ENCODE data around the gene NR2C2AP. TPM values are rescaled to one million over a fixed set of nuclear protein-coding genes. Genes with fewer than 3 reads are reported as not detected.
A peak's percentile ranks its signal among the peaks of the same experiment; 100 is the strongest.

The NR2C2AP gene
- total RNA-seq, 2 experiments from 2014 or later: 37.8 to 40.0 TPM

DNA sequence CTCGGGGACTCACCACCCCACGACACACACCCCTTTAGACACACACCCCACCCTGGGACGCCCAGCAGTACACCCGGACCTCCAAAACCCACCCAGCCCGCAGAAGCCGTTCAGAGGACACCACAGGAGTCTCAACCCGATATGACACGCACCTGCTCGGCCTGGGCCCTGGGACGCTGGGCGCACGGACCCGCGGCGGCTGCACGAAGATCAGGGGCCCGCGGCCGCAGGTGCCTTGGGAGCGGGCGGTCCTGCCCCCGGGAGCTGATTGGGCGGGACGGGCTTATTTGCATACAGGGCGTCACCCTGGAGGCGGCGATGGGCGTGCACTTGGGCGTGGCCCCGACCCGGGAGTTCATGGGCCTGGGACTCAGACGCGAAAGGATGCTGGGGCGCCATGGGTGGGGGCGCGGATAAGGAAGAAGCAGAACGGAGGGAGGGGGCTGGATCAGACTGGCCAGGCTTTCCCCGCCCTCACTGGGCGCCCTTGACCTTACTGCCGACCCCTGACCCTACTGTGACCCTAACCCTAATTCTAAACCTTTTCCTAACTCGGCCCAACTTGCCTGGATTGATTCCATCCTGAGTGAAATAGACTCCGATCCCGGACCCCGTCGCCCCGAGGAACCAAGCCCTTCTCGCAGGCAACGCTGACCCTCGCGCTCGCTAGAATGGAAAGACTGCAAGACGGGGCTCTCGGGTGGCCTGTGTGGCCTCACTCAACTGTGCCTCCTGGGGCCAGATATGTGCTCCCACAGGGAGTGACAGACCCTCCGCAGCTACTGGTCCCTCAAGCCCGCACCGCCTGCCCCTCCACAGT lies 33.0 kb downstream of the NR2C2AP start, which contains the start of gene MEF2B:
Gene MEF2B (minus strand): TSS at position 211 of the 820 bp plus-strand sequence. CDS start 19,528 bp downstream, outside the sequence.
- DNase-seq (peak; percentile 87), ATAC-seq (peak; percentile 93)
- Mint-ChIP-seq H3K27ac (no peak within 1 kb of the TSS), H3K4me1 (ENCODE audit: low read depth) (peaks cover 12% of the 10 kb centered on the region), H3K4me3 (no peak within 1 kb of the TSS), H3K9me3 (no peaks in the 10 kb centered on the region), H3K27me3 (peaks cover 4% of the 10 kb centered on the region), H3K36me3 (ENCODE audit: low read depth) (no peaks in the 10 kb centered on the region)
- ChIA-PET POLR2A (interaction anchor here (1.0 to 1.1 kb wide), 2 partner anchors 12 to 612 kb away, joined by 3 to 6 read pairs; partner anchors contain the start of gene KXD1), CTCF (interaction anchor here (1.0 kb wide), 1 partner anchor 24 kb away, joined by 3 read pairs; no protein-coding TSS in a partner anchor)
- TF ChIP-seq, protein P1, sequence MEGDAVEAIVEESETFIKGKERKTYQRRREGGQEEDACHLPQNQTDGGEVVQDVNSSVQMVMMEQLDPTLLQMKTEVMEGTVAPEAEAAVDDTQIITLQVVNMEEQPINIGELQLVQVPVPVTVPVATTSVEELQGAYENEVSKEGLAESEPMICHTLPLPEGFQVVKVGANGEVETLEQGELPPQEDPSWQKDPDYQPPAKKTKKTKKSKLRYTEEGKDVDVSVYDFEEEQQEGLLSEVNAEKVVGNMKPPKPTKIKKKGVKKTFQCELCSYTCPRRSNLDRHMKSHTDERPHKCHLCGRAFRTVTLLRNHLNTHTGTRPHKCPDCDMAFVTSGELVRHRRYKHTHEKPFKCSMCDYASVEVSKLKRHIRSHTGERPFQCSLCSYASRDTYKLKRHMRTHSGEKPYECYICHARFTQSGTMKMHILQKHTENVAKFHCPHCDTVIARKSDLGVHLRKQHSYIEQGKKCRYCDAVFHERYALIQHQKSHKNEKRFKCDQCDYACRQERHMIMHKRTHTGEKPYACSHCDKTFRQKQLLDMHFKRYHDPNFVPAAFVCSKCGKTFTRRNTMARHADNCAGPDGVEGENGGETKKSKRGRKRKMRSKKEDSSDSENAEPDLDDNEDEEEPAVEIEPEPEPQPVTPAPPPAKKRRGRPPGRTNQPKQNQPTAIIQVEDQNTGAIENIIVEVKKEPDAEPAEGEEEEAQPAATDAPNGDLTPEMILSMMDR (IDR thresholded peaks at IDR 0.05): no peak
- intact Hi-C loops (cut with micrococcal nuclease): no loop called here

DNA sequence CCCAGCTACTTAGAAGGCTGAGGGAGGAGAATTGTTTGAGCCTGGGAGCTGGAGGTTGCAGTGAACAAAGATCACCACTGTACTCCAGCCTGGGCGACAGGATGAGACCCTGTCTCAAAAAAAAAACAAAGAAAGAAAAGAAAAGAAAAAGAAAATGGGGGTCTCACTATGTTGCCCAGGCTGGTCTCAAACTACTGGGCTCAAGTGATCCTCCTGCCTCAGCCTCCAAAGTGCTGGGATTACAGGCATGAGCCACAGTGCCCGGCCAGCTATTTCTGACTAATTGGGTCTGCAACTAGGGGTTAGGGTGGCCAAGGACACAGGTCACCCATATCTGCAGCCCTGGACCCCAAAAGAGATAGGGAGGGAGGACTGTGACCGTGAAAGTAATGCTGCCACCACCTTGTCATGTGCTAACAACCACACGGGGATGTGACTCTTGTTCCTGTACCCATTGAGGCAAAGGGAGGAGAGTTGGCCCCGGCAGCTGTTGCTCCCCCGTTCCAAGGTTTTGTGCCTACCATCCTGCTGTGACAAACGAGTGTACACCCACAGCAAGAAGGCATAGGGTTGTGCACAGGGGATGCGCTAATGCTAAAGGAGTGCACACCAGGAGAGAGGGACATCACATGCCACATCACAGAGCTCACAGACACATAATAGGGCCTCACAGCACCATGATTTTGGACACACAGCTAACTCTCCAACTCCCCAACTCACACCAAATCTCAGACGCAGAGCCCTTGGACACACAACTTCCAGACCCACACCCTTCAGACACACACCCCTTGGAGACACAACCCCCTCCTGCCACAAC lies 33.8 kb downstream of the NR2C2AP start:
- H3K36me3 Mint-ChIP-seq (ENCODE audit: low read depth): no peaks in the 10 kb centered on the region
- no peak for DNase-seq
- H3K4me3 Mint-ChIP-seq: no peak overlapping the region
- peaks cover 12% of the 10 kb centered on the region for H3K4me1 Mint-ChIP-seq (ENCODE audit: low read depth)
- ChIA-PET CTCF (interaction anchor here (0.7 to 1.0 kb wide), 3 partner anchors 24 to 27 kb away, joined by 3 to 4 read pairs (median 3); no protein-coding TSS in a partner anchor), POLR2A (interaction anchor here (1.0 to 1.1 kb wide), 2 partner anchors 11 to 611 kb away, joined by 3 to 6 read pairs; partner anchors contain the start of gene KXD1)
- peaks cover 4% of the 10 kb centered on the region for H3K27me3 Mint-ChIP-seq
- intact Hi-C loops (cut with micrococcal nuclease): no loop called here
- H3K27ac Mint-ChIP-seq: no peak overlapping the region
- H3K9me3 Mint-ChIP-seq: no peaks in the 10 kb centered on the region
- no peak for ATAC-seq
- TF ChIP-seq, protein P1 (IDR thresholded peaks at IDR 0.05): no peak

DNA sequence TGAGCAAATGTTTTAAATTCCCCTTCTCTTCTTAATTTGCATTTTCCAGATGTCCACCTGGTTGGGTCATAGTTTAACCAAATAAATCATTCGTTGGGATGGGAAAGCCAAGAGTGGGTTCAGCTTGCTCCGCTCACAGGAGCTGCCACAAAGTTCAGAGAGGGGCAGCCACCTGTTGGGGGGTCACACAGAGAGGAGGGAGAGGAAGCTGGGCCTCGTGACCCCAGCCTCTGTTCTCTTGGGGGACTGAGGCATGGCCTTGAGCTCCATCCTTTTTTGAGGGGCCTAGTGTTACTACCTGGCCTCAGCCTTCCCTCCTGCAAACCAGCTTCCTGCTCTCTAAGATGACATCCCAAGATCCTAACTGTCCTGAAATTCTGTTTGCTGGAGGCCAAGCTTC lies 35.6 kb downstream of the NR2C2AP start:
- Mint-ChIP-seq H3K9me3 (no peaks in the 10 kb centered on the region), H3K27ac (no peak overlapping the region), H3K4me1 (ENCODE audit: low read depth) (peaks cover 12% of the 10 kb centered on the region), H3K4me3 (no peak overlapping the region), H3K27me3 (peaks cover 4% of the 10 kb centered on the region), H3K36me3 (ENCODE audit: low read depth) (no peaks in the 10 kb centered on the region)
- ChIA-PET CTCF (no interaction called here), POLR2A (no interaction called here)
- no peak for DNase-seq
- intact Hi-C loops (cut with micrococcal nuclease): no loop called here
- TF ChIP-seq, protein P1 (IDR thresholded peaks at IDR 0.05): no peak
- ATAC-seq: no peak

DNA sequence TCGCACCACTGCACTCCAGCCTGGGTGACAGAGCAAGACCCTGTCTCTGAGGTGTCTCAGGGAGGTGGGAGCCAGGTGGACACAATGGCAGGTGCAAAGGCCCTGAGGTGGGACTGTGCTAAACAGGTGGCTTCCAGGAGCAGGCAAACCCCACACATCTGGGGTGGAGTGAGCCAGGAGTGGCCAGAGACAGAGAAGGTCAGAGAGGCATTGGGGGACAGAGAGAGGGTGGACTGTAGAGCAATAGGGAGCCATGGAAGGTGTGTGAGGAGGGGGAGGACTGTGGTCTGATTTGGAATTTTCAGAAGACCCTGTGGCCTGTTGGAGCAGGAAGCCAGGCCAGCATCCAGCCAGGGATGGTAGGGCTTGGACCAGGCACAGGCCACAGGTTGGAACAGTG lies 37.8 kb downstream of the NR2C2AP start:
- intact Hi-C loops (cut with micrococcal nuclease): no loop called here
- H3K4me1 Mint-ChIP-seq (ENCODE audit: low read depth): peaks cover 10% of the 10 kb centered on the region
- no peak for DNase-seq
- no peaks in the 10 kb centered on the region for H3K9me3 Mint-ChIP-seq
- no peak for ATAC-seq
- POLR2A ChIA-PET: no interaction called here
- no peaks in the 10 kb centered on the region for H3K36me3 Mint-ChIP-seq (ENCODE audit: low read depth)
- no peak overlapping the region for H3K27ac Mint-ChIP-seq
- TF ChIP-seq, protein P1 (IDR thresholded peaks at IDR 0.05): no peak
- H3K4me3 Mint-ChIP-seq: no peak overlapping the region
- peaks cover 2% of the 10 kb centered on the region for H3K27me3 Mint-ChIP-seq
- CTCF ChIA-PET: no interaction called here
